NCI-H146 treated with DMSO at 0.1 percent for 48 hours (cell line): ENCODE data around the gene ATP1A4.

ENCODE experiments used
- DNase-seq: peaks from one replicate; lab custom pipeline; 2025; ENCODE audit not compliant: unreplicated experiment; lab: John Stamatoyannopoulos, UW

ATP1A4 gene

DNA sequence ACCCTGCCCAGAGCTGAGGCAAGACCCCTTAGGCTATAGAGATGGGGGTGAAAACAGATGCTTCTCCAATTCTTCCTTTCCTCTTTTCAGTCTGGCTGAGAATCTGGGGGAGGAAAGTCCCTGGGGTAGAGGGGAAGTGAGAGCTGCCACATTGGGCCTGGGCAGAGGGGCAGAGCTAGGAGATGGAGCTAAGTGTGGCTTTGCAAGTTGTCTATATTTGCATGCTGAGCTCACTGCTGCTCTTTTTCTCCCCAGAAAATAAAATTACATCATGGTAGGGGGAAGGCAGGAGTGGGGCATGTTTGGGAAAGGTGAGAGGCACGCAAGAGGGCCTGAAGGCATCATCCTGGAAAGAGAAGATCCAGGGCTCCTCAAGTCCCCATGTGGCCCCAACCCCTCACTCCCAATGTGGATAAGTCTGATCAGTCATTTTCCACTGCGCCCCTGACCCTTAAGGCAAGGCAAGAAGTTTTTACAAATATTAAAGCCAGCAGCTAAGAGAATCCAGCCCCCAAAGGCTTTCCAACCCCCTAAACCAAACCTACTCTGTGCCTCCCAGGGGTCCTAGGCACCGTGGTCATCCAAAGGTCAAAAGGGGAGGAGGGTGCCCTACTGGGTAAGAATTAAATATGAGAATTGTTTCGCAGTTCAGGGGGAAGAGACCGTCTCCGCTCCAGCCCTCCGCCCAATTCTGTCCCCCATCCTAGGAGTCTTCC is 53.3 kb downstream of the ATP1A4 start:
- no peak for DNase-seq

DNA sequence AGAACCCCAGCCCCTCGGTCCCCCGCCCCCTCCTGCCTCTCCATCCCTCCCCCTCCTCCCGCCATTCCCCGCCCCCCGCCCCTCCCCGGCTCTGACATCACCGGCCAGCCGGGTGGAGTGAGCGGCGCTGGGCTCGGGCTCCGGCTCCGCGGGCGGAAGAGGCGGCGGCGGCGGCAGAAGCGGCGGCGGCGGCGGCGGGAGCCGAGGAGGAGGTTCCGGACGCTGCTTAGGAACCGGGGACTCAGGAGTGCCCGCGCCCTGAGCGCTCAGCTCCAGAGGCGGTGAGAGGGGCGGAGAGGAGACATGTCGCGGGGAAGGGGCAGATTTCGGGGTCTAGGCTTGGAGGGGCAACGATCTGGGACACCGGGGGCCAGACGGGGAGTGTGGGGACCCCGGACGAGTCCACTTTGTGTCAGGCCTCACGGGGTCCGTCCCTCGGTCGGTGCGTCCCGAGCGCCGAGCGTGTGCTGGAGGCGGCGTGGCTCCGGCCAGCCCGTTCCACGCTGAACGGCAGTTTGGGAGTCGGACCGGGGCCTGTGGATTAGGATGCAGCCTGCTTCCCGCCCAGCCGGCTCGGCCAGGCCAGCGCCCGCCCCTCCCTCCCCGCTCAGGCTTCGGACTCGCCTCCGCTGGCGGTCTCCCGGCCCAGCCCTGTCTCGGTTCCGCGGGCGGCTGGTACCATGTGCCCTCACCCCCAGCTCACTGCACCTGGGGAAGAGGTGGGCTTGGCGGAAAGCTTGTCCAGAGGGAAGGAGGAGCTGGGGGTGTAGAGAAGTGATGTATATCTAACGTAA is 54.0 kb downstream of the ATP1A4 start, which contains the start of gene PEA15:
Gene PEA15 (plus strand): TSS at position 143 of the 794 bp plus-strand sequence. CDS start 6,161 bp downstream, outside the sequence.
- DNase-seq, result no peak

DNA sequence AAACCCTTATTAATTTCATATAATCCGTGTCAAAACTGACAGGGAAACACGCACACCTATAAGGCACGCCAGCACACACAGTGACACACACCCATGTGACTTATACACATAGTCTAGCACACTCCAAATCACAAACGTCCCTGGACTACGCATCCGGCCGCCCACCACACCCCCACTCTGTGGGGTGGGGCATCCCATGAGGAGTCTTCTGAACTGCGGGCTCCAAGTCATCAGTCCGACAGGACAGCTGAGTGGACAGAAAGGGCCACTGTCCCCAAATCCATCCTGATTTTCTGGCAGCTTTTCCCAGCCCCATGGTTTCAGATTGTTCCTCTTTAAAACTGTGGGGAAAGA is 54.6 kb downstream of the ATP1A4 start:
- no peak for DNase-seq

DNA sequence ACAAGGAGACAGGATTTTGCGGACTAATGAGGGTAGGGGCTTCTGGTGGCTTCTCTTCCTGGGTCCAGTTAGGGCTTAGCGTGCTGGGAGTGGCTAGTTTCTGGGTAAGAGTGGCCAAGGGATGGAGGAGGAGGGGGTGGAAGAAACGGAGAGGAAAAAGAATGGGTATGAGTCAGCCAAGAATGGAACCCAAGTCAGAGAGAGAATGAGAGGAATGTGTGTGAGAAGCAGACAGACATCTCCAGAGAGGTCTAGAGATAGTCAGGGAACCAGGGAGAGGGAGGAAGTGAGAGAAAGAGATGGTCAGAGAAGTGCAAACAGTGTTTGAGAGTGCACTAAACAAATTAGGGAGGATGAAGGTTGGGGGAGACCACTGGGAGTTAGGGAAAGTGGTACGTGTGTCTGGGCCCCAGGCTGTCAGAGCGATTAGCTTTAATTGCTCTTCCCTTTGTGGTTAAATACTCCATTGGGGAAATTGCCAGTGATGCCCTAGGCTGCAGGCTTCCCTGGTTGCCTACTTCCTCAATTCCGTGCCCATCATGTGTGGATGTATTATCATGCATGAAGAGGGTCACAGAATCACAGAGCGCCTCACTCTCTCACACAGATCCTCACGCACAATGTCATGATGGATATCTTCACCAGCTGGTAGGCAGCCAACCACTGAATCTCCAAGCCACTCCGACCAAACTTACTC is 55.2 kb downstream of the ATP1A4 start:
- DNase-seq, result no peak

DNA sequence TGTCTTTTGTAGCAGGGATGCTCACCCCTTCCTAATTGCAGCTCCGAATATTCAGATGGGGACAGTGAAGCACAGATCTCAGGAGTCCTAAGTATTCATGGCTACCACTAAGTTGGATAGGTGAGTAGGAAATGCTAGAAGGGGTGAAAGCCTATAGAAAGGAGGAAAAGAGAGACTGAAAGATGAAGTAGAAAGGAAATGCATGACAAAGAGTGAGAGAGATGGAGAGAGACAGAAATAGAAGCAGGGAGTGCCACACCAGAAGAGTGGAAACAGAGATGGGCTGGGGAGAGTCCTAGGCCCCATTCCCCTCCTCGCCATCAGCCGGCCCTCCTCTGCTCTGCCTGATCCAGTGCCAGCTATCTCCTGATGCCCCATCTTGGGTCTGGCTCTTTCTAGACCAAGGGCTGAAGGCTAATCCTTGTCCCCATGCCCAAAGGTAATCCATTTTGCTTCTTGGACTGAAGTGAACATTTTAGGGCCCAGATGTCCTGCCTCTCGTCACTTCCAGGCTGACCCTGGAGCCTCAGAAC is 55.8 kb downstream of the ATP1A4 start:
- DNase-seq, result no peak

DNA sequence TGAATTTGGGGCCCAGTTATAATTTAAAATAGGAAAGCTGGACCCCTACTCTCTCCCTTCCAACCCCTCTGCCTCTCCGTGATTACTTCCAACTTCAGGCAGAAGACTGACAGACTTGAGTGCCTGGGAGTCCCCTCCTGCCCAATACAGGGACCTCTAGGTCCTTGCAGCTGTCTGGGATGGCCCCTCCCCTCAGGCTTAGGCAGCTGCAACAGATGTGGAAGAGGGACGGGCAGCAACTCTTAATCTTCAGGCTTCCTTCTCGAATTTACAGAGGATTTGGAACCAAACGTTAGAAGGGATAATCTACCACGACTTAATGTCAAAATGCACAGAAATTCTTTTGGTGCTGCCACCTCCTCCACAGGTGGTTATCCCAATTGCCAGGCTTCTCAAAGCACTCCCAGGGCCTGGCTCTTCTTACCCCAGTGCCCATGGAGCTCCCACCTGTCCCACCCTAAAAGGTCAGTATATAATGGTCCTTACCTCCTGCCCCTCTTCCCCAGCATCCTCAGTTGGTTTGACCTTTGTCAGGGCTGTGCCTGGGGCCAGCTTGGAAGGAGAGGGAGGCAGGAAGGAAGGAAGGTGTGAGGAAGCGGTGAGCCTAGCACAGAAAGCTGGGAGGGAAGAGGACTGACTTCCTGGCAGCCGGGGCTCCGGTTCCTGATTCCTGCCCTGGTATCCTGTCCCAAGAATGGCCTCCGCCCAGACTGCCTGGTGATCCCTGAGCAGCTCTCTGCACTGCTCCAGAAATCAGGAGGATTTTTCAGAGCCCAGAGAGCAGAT is 56.6 kb downstream of the ATP1A4 start:
- DNase-seq, result no peak

DNA sequence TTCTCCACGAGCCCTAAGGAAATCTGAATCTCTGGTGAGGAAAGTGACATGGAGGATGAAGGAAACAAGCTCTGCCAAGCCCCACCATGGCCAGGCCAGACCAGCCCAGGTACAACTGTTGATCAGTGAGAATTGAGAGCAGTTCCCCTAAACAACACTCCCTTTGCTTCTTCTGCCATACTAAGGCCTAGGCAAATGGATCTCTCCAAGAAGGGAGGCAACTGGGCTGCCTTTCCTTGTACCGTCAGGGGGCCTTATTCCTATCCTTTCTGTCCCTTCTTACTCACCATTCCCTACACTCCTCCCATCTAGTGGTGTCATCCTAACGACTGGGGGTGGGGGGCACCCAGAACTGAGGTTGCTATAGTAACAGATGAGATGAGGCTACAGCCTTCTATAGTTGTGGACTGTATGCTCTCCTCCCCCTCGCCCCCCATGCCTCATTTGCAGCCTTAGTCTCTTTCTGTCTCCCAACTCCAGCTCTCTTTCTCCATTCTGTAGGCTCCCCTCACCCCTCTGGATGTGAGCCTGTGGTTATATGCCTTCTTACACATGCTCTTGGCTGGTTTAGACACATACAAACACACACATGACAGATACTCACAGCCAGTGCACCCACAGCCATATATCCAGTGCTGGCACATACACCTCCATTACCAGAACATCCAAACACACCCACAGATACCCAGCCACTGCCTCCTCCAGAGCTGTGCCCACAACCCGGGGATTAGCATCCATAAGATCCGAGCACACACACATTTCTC is 57.3 kb downstream of the ATP1A4 start:
- DNase-seq, result no peak

DNA sequence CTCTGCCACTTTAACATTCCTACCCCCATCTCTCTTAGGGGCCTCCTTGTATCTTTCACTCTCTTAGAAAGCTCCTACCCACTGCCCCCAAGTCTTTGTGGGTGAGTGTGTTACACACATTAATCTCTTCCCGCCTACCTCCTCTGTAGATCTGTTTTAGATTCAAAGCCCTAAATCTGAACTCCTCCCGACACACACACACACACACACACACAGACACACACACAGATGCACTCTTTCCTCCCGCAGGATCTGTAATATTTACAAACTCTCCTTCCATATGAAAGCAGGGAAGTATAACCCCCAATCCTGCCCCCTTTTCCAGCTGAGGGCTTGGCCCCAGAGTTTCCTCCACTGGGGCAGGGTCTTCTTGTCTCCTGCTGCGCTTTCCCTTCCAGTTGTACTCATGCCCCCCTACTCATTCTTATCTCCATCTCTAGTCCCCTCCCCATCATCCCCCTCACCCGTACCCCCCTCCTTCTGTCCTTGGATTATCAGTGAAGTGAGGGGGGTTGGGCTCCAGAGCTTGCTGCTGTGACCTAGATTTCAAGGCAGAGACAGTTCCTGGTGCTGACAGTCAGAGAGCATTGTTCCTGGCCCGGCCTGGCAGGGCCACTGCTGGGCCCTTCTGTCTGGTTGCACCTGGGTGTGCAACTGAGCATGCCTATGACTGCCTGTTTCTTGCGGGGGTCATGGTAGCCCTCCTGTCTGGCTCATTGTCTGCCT is 58.1 kb downstream of the ATP1A4 start:
- DNase-seq, result no peak

DNA sequence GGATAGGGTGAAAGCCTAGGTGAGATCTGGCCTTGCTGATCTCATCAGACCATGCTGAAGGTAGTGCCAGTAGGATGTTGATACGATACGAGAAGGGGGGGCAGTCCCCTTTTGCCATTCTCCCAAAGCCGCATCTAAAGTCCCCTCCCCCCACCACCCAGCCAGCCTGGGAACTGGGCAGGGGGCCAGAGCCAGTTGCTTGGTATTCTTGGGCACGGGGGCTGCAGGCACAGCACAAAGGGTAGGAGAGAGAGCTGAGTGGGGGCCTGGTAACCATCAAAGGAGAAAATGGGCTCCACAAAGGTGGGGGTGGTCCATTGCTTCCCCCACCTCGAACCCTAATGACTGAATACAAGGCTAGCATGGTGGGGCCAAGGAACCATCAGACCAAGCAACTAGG is 59.2 kb downstream of the ATP1A4 start:
- DNase-seq, result no peak

DNA sequence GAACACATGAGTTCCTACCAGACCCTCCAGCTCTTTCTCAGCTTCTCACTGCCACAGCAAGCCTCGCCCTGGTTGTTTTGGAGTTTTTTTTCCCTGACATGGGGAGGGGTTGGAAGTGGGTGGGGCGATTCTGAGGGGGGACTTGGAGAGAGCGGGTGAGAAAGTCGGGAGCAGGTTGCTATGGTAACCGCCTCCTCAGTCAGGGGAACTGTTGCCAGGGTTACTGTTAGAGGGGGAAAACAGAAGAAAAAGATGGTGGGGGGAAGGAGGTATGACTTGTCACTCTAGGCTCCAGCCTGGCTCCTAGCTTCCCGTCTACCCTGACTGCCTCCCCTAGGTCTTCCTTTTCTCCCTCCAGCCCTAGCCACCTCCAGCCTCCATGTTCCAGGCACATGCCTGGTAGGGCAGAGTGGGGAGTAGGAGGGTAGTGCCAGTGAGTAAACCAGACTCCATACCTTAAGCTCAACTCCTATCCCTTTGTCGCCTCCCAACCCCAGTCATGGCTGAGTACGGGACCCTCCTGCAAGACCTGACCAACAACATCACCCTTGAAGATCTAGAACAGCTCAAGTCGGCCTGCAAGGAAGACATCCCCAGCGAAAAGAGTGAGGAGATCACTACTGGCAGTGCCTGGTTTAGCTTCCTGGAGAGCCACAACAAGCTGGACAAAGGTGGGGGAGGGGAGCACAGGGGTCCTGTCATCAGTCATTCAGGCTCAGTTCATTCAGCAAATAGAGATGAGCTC is 59.8 kb downstream of the ATP1A4 start:
- DNase-seq, result no peak

DNA sequence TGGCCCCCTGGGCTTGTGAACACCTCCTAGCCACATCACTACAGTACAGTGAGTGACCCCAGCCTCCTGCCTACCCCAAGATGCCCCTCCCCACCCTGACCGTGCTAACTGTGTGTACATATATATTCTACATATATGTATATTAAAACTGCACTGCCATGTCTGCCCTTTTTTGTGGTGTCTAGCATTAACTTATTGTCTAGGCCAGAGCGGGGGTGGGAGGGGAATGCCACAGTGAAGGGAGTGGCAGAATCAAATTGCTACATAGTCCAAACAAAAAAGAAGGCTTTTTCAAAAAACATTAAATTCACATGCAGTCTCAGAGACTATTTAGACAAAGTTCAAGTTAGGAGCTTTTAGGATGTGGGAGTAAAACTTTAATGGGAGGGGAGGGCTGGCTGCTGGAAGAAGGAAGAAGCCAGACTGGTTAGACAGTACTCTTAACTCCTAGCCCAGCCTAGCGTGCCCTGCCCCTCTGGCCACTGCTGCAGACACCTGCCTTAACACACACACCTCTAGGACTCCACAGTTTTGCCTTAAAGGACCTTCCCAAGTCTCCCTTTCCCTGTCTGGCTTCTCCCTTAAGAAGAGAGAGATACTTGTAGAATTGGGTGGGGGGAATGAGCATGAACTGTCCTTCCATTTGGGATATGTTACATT is 63.2 kb downstream of the ATP1A4 start:
- no peak for DNase-seq

DNA sequence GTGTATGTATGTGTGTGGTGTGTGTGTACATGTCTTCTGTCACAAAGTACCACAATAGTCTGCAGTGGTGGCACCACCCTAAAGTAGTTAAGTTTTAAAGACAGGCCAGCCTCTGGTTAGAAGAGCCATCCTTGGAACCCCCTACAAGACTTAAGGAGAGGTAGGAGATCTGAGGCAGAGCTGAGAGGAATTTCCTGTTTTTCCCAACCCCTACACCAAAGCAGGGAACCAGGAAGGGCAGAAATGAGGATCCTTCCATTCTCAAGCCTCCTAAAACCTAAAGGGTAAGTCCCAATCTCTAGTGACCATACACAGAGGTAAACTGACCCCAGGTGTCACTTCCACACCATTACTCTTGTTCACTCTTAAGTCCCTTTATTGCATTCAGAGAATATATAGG is 64.9 kb downstream of the ATP1A4 start:
- no peak for DNase-seq

DNA sequence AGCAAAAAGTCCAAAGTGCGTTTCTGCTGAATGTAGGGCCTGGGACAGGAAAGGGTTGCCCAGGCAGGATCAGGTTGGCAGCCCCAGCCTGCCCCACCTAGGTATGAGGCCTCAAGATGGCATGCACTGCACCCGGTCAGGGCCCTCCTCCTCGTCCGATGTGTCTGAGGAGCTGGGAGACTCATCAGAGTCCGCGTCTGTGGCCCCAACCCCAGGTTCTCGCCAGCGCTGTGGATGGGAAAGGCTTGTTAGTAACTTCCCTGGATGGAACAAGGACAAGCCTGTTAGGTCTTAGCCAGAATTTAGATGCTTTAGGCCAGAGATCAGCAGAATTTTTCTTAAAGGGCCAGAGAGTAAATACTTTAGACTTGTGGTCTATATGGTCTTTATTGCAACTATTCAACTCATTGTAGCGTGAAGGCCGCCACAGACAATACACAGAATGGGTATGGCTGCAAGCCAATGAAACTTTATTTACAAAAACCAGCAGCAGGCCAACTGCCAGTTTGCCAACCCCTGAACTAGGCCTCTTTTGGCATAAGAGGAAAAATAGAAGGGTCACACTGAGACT is 66.2 kb downstream of the ATP1A4 start:
- DNase-seq, result no peak

DNA sequence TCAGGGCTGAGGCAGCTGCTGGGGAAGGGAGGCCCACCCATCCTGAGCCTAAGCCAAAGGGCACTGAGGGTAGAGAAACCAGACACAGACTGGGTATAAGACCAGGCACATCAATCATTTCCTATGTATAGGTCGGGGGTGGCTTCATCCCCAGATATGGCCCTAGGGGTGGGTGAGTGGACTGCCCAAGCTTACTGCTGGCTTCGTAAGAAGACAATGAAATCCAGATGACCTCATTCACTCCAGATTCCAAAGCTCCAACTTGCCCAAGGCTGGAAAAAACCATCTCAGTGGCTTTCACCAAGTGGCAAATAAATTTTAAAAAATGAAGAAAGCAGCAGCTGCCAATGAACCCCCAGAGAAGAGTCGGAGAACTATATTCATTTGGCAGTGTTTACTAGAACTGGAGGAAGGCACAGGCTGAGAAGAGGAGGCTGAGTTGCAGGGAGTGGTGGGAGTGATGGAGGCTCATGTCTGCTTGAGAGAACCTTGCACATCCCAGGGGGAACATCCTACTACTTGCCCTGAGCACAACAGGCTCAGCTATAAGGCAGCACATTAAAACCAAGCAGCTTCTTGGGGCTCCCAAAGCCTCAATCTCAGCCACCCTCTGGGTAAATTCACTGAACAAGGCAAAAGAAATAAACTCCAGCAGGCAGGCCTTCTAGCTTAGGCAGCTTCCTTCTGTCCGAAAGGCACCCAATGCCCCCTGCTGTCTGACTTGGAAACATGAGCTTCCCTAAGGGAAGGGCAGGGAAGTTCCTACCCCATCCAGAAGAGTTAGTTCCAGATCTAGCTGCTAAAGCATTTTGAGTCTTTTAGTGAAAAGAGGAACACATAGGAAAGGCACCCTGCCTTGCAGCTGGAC is 67.9 kb downstream of the ATP1A4 start:
- DNase-seq, result no peak

DNA sequence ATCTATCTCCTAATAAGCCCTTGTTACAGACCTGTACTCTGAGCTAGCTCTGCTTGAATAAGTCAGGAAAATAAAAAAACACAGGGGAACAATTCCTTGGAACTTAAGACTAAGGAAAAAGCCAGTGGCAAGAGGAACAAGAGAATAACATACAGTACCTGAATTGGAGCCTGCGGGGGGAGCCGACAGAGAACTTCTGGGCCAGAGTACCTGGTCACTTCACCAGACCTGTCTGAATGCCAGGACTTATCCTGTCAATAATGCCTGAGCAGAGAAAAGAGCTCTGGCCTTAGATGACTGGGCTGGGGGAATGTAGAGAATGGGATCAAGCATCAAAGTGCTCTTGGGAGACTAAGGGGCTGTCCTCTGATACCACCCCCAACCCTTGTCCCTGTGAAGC is 68.9 kb downstream of the ATP1A4 start:
- no peak for DNase-seq

DNA sequence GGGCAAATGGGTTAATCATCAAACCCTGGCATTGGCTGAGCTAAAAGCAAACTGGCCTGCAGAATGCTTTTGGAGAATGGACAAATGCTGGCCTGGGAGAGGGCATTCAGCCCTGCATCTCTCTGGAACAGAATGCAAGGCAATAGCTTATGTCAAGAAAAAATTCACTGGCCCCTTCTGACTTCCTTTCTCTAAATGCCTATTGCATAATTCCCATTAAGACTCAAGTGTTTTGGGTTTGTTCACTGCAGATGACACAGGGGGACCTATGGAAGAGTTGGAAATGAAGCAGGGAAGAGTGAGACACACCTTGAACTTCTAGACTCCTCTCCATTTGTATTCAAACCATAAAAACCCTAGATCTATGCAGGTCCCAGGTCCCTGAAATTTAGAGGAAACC is 69.7 kb downstream of the ATP1A4 start:
- DNase-seq, result no peak

DNA sequence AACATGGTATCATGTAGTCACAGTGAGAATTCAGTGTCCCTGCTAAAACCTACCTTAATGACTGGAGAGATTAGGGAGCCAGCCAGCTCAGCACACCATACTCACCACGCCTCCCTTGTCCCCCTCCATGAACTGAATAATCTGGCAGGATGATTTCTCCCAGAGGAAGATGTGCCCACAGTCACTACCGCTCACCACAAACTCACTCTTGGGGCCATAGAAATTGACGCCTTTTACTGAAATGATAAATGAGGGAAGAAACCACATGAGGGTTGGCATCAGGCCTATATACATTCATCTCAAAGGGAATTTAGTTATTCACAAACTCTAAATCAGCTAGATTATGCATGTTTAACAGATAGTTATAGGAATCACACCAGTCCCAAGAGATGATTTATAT is 71.1 kb downstream of the ATP1A4 start:
- DNase-seq, result no peak
